GM21723 (cell line): ENCODE measurements around the gene RIC8B.
"Not testable (repeated sequence)": the region's sequence is repeated elsewhere in the genome, so short reads cannot be mapped to it uniquely, and the experiment has no call there.

Source experiments
- ATAC-seq: cut with Tn5 transposase; IDR thresholded peaks from one replicate; pipeline ENCODE4 v1.9.1; 2021; ENCODE audit warnings: mild to moderate bottlenecking, moderate library complexity; ENCODE audit not compliant: unreplicated experiment

Gene RIC8B, protein sequence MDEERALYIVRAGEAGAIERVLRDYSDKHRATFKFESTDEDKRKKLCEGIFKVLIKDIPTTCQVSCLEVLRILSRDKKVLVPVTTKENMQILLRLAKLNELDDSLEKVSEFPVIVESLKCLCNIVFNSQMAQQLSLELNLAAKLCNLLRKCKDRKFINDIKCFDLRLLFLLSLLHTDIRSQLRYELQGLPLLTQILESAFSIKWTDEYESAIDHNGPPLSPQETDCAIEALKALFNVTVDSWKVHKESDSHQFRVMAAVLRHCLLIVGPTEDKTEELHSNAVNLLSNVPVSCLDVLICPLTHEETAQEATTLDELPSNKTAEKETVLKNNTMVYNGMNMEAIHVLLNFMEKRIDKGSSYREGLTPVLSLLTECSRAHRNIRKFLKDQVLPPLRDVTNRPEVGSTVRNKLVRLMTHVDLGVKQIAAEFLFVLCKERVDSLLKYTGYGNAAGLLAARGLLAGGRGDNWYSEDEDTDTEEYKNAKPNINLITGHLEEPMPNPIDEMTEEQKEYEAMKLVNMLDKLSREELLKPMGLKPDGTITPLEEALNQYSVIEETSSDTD

DNA sequence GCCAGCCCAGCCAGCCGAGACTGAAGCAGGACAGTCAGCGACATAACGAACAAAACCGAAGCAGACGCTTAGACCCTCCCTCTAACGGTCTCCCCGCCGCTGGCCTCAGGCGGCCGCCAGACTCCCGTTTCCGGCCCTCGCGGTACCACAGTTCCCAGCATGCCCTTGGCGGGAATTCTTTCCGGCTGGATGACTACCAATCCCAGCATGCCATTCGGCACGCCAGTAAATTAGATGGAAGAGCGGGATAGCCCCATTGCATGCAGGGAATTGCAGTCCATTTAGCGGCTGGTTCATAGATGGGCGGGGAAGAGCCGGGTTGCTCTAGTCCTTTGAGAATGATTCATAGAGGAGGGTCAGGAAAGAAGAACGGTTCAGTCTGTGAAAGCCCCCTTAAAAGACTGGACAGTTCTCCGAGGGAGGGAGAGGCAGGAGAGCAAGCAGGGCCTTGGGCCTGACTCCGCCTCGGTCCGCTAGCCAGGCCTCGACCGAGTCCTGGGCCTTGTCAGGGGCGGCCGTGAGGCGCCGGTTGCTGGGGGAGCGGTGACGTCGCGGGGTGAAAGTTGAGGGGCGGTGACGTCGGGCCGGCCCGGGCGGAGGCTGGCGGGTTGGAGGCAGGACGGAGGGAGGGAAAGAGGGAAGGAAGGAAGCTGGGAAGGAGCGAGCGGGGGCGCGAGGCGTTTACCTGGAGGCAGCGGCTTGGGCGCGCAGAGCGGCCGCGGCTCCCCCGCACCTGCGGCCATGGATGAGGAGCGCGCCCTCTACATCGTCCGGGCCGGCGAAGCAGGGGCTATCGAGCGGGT, at the start of gene RIC8B:
Gene RIC8B, plus strand, starts transcription at position 678 of the 803 bp plus-strand sequence. Its CDS starts 64 bp downstream, at position 742.
- peak; percentile 94 for ATAC-seq

DNA sequence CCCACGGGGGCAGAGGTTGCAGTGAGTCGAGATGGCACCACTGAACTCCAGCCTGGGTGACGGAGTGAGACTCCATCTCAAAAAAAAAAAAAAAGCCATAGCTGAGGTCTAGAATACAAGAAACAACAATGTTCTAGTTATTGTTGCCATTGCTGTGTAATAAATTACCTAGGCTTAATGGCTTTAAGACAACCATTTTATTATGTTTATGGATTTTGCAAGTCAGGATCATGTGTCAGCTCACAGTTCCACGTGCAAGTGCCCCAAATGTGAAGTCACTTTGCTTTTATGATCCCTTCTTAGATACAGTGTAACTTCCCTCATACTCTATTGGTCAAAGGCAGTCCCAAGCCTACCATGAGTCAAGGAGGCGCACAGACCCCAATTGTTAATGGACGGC, 49.5 kb upstream of the RIC8B start:
- no peak for ATAC-seq

DNA sequence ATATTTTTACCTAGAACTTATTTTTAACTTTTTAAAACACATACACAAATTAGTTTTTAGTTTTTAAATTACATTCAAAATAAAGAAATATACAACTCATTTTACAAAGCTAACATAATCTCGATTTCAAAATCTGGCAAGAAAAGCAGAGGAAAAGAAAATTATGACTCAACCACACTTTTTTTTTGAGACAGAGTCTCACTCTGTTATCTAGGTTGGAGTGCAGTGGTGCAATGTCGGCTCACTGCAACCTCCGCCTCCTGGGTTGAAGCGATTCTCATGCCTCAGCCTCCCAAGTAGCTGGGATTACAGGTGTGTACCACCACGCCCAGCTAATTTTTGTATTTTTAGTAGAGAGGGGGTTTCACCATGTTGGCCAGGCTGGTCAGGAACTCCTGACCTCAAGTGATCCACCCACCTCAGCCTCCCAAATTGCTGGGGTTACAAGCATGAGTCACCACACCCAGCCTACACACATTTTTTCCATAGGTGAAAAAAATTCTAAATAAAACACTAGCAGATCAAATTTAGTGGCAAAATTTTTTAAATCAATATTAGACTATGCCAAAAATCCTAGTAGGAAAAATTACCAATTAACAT, 47.8 kb upstream of the RIC8B start:
- not testable (repeated sequence) for ATAC-seq

DNA sequence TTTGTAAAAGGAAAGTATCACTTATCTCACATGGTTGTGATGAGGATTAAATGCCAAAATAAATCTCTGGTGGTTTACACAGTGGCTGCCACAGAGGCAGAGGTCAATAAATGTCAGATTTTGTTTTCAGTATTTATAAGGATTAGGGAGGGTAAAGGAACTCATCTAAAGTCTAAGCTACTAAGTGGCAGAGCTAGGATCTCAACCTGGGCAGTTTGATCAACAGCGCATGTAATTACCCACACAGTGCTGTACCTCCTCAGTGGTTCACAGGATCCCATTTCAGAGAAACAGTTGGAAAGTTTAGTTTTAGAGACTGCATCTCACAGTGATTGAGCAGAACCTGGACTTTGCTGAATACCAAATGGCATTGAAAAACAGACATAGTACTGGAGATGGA, 44.9 kb upstream of the RIC8B start:
- no peak for ATAC-seq

DNA sequence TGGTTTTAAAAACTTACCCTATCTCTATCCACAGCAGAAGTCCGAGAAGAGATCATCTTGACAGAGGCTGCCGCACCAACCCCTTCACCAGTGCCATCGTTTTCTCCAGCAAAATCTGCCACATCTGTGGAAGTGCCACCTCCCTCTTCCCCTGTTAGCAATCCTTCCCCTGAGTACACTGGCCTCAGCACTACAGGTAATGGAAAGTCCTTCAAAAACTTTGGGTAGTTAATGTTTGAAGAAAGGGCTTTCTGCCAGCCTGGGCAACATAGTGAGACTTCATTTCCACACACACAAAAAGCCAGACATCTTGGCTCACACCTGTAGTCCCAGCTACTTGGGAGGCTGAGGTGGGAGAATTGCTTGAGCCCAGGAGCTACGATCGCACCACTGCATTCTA, 41.6 kb upstream of the RIC8B start:
- no peak for ATAC-seq

DNA sequence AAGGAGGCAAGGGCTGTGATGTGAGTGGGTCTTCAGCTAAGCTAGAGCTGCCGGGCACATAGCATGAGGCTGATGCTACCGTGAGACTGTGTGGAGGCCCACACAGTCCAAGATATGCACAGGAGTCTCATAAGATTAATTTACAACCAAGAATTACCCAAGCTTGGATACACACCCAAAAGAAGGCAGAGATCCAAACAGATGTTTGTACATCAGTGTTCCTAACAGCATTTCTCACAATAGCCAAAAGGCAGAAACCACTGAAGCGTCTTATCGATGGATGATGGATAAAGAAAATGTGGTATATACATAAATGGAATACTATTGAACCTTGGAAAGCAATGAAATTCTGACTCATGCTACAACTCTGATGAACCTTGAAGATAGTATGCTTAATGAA, 40.8 kb upstream of the RIC8B start:
- ATAC-seq = no peak

DNA sequence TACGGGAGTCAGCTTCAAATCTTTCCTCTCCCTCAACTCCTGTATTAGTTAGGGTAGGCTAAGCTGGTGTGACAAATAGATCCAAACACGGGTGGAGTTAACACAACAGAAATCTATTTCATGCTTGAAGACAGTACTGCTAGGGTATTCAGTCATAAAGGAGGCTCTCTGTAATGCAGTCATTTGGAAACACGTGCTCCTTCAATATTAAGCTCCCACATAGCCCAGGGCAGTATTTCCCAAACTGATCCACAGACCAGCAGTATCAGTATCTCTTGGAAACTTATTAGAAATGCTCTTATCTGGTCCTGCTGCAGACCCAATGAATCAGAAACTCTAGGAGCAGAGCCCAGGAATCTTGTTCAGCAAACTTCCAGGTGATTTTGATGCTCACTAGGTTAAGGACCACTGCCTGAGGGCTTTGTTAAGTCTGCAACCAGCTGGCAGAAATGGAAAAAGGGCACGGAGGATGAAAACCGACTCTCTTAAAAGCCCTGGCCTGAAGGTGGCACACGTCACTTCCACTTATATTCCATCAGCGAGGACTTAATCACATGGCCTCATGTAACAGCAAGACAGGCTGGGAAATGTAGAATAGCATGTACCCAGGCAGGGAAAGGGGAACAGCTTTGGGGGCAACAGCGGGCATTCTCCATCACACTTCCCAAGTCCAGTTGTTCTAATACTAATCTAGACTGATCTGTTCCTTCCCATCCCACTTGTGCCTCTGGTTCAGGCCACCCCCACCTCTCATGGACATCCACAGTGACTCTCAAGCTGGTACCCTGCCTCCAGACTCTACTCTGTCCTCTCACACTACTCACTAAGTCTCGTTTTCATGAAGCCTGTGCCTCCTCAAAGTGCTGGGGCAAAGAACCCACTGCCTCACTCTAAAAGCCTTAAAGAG, 38.2 kb upstream of the RIC8B start:
- ATAC-seq = no peak

DNA sequence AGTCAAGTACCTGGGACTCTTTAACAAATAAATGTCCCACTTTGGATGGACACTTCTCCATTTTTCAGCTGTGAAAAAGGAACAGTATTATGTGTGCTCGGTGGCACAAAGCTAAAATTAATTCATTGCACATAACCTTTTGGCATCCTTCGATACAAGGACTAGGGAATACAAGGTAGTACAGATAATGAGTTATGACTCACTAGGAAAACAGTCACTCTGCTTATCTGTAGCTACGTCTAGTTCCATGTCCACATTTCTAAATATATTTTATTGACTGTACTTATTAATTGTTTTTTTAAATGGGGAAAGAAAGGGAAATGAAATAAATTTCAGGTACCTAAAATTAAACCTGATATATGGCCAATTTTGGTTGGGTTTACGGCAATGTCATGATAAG, 35.2 kb upstream of the RIC8B start:
- no peak for ATAC-seq

DNA sequence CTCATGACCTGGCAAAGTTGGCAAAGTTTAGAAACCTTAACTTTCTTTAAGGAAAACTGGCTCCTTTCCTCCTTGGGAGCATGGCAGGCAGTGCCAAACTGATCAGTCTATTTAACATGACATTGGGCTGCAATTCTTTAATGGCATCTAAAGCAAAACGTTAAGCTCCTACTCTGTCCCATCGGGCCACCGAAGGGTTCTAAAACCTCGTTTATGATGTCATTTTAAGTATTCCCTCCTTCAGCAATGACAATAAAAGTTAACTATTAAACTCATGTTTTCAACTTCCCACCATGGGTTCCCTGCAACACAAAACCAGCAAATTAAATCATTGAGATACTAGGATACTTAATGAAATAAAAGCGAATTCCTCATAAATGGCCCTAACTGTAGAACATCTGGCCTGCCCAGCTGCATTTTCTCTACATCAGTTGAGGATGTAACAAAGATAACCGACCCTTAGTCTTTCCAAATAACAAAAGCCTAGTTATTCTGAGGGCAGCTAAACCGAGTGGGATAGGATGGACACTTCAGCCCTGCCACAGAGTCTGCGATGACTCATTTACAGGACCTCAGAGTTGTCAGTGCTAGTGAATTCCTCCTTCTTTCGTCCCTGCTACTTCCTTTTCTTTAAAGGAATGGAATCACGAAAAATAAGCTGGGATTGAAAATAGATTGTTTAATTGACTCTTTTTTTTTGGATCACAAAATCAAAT, 34.5 kb upstream of the RIC8B start:
- no peak for ATAC-seq

DNA sequence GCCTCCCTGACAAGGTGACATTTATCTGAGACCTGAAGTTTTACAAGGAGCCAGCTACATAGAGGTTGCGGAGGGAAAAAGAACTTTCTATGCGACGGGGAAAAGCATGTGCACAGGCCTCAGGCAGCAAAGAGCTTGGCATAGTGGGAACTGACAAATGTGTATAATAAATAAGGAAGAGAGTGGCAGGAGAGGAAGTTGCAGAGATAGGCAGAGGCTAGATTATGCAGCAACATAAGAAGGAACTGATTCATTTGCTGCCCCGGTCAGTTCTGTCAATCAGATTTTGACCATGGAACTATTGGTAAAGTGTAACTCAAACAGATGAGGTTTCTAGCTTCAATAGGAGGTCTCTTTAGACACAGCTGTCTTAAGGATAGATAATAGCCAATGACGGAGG, 33.7 kb upstream of the RIC8B start:
- no peak for ATAC-seq

DNA sequence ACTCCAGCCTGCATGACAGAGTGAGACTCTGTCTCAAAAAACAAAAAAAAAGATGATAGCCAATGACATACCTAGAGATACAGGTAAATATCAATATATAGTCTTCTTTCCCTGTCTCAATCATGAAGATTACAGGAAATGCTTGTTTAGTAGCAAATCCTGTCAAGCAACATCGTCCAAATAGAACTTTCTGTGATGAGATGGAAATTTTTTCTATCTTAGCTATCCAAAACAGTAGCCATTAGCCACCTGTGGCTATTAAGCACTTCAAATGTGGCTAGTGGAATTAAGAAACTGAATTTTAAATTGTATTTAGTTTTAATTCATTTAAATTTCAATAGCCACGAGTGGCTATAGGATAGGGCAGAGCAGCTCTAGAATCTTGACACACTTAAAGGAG, 33.2 kb upstream of the RIC8B start:
- no peak for ATAC-seq

DNA sequence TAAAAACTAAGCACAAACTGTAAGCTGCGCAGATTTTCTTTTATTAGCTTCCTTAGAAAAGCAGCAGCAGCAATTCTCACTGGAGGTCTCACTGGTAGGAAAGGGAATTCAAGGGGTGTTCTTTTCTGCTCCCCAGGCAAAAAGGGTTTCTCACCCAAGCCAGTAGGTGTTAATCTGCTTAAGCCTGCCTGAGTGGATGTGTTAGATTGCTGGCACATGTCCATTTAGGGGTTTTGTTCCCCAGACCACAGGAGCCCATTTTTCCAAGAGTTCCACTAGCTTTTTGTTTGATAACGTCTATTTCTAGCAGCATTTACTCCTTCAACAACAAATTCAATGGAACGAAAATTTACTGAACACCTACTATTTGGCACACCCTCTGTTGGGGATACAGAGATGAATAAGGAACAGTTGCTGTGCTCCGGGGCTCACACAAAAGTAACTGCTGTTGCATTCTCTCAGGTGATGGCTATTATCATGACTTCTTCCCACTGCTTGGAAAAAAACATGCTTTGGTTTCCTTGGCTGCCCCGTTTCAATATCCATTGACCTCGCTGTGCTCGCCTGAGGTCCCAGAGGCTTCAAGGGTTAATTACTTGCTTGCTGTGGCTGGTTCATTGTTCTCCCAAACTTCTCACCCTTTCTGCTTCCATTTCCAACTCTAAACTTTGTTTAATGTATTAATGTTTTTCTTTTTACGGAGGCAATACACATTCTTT, 31.1 kb upstream of the RIC8B start:
- no peak for ATAC-seq

DNA sequence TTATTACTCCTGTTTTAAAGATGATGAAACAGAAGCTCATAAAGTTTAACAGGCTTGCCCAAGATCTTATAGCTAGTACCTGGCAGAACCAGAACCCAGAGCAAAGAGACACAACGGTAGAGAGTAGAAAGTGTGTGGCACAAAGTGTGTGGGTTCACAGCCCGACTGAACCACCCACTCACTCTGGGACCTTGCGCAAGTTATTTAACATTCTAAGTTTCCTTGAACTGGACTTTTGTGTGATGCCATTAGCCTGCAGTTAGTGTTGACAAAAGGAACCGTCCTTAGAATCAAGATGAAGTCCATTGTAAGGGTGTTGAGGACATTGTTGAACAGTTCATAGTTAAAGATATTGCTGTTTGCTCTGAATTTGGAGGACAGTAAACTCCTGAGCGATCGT, 29.9 kb upstream of the RIC8B start:
- no peak for ATAC-seq

DNA sequence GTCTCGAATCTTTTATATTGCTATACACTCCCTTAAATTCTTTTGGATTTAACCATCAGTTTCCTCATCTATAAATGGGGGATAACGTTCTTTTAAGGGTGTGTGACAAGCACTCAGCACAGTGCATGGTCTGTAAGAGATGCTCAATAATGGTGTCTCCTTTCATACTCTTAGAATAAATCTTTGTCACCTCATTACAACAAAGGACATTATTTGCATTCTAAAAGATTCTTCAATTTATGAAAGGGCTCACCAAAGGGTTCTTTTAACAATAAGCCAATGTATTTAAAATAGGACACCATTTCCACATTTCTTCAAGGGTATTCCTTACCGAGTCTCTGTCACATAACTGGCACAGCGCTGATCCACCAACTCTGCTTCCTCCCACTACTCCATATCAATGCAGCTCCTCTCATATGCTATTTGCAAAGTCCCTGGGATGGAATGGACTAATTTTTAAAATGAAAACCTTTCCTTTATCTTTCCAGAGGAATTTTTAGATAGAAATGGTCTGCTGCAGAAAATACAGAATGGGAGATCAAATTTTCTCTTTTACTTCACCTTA, 29.2 kb upstream of the RIC8B start:
- no peak for ATAC-seq

DNA sequence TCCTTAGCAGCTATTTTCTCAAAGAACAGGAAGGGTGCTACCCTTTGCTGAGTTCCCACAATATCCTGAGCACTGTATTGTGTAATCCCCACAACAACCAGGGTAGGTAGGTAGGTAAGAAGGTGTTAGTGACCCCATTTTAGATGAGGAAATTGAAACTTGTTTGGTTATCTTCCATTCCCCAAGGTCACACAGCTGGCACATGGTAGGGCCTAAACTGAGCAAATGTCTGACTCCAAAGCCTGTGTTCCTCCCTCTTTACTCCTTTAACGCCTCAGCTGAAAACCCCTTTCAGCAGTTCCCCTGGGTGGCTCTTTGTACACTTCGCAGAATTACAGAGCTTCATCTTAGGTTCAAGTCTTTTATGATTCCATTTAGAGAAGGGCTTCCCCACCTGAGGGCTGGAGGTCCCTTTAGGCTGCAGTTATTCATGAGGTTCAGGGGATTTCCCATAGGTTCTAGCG, 26.5 kb upstream of the RIC8B start:
- ATAC-seq = no peak

DNA sequence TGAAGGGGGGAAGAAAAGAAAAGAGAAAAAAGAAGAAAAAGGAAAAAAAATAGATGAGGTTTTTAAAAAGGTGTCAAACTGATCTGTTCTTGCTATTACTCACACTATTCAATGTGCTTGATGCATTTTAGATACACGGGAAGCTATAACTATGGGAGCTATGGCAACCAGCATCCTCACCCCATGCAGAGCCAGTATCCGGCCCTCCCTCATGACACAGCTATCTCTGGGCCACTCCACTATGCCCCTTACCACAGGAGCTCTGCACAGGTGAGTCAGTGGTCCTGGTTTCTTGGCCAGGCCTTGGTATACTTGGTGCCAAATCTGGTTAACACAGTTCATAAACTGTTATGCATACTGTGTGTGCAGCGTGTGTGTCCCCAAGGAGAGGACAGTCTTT, 24.0 kb upstream of the RIC8B start:
- ATAC-seq = no peak

DNA sequence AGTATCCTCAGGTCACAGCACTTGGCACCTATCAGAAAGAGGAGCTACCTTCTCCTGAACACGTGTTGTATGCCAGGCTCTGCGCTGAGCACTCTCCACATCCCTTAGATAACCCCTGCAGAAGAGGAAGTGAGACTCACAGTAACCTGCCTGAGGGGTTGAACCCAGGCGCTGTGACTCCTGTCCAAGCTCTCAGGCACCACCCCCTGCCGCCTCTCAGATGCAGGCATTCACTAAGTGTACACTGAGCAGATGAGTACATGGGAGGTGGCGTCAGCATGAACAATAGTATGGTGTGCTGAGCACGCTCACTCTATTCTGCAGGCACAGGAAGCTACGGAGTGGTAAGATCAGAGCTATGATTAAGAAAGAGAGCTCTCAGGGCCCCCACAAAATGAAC, 21.0 kb upstream of the RIC8B start:
- peak; percentile 100 for ATAC-seq

DNA sequence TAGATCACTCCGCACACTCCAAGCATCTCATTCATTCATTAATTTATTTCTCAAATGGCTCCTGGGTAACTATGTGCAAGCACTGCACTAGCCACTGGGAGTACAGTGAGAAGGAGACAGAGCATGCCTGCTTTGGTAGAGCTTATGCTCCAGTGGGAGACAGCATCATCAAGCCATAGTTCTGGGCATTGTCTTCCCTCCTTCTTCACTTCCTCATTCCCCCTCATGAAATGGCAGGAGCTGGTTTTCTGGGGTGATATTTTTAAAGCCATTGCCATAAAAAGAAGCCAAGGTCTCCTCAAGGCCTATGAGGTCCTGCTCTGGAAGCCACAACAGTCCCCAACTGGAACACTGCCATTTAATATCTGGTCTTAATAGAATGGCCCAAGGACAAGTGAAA, 20.2 kb upstream of the RIC8B start:
- no peak for ATAC-seq
